SK-N-SH (cell line): ENCODE data around the gene AQP1. TPM values are rescaled to one million over a fixed set of nuclear protein-coding genes. Genes with fewer than 3 reads are reported as not detected.

ENCODE experiments used
- CTCF ChIA-PET: fragments of 300-600, 350-600 bp; formaldehyde crosslinking; extraction: SDS; loops from one replicate; lab custom pipeline; 2021; lab: Yijun Ruan, JAX
- POLR2A ChIA-PET: fragments of 350-600 bp; sonication (Branson Sonifier 250); formaldehyde crosslinking; extraction: SDS; loops from one replicate; lab custom pipeline; 2020; ENCODE audit warnings: antibody characterized with exemption, inconsistent platforms; lab: Yijun Ruan, JAX
- DNase-seq: peaks from one replicate; pipeline ENCODE4 v3.0.0; 2012
- H2AFZ ChIP-seq: fragments of 200-600 bp; sonication (generic); 2 replicates; pipeline ENCODE4 v1.8.1; 2016; ENCODE audit warnings: antibody characterized with exemption, mild to moderate bottlenecking, low read depth
- H3F3A ChIP-seq: fragments of 200-600 bp; sonication (generic); replicated peaks from 2 replicates; pipeline ENCODE3; 2016; ENCODE audit warnings: antibody characterized with exemption, mild to moderate bottlenecking; ENCODE audit not compliant: insufficient read depth
- H3K27ac ChIP-seq, 2 experiments: fragments of 200-500 bp in 1 of 2; fragments of 200-600 bp in 1 of 2; sonication (Bioruptor generic) in 1 of 2; sonication (generic), shearing (Covaris generic) in 1 of 2; 2 replicates each; pipeline versions ENCODE4 v1.5.1 to v1.6.1; 2014 to 2016; ENCODE audit warnings: low read depth in 2 of 2, inconsistent platforms in 1 of 2, low read length in 1 of 2, mild to moderate bottlenecking in 1 of 2, mixed read lengths in 1 of 2
- H3K27me3 ChIP-seq: fragments of 200-600 bp; sonication (generic), shearing (Covaris generic); 2 replicates; pipeline ENCODE4 v1.6.1; 2016; ENCODE audit warnings: mixed run types; ENCODE audit not compliant: insufficient read depth
- H3K36me3 ChIP-seq, 2 experiments: fragments of 200-500 bp in 1 of 2; fragments of 200-600 bp in 1 of 2; sonication (Bioruptor generic) in 1 of 2; sonication (generic) in 1 of 2; replicated peaks in 1 of 2; 2 replicates each; pipeline versions ENCODE3 to v1.5.1; 2014 to 2016; ENCODE audit warnings: low read length in 1 of 2, mild to moderate bottlenecking in 1 of 2; ENCODE audit not compliant: insufficient read depth in 2 of 2, control insufficient read depth in 1 of 2
- H3K4me1 ChIP-seq, 2 experiments: fragments of 200-500 bp in 1 of 2; fragments of 200-600 bp in 1 of 2; sonication (Bioruptor generic) in 1 of 2; sonication (generic), shearing (Covaris generic) in 1 of 2; 2 replicates each; pipeline versions ENCODE4 v1.5.1 to v1.6.1; 2014 to 2016; ENCODE audit warnings: low read depth in 1 of 2, low read length in 1 of 2, mixed run types in 1 of 2; ENCODE audit not compliant: insufficient read depth in 2 of 2, control insufficient read depth in 1 of 2
- H3K4me2 ChIP-seq: fragments of 200-600 bp; sonication (generic), shearing (Covaris generic); 2 replicates; pipeline ENCODE4 v1.6.1; 2017; ENCODE audit warnings: mixed run types
- H3K4me3 ChIP-seq, 2 experiments: fragments of 200-500 bp in 1 of 2; fragments of 200-600 bp in 1 of 2; sonication (Bioruptor generic) in 1 of 2; sonication (generic), shearing (Covaris generic) in 1 of 2; 2 replicates each; pipeline versions ENCODE4 v1.5.1 to v1.8.1; 2014 to 2016; ENCODE audit warnings: low read depth in 2 of 2, inconsistent platforms in 1 of 2, low read length in 1 of 2, mild to moderate bottlenecking in 1 of 2, mixed read lengths in 1 of 2, moderate library complexity in 1 of 2
- H3K79me2 ChIP-seq: fragments of 200-600 bp; sonication (generic); 2 replicates; pipeline ENCODE4 v1.8.1; 2017; ENCODE audit warnings: mild to moderate bottlenecking; ENCODE audit not compliant: insufficient read depth
- H3K9ac ChIP-seq: fragments of 200-600 bp; sonication (generic); 2 replicates; pipeline ENCODE4 v1.6.1; 2017; ENCODE audit warnings: mixed run types
- H3K9me2 ChIP-seq: fragments of 200-600 bp; sonication (generic); 2 replicates; pipeline ENCODE4 v1.6.1; 2017; ENCODE audit warnings: mixed run types
- H3K9me3 ChIP-seq: fragments of 200-600 bp; sonication (generic); 2 replicates; pipeline ENCODE4 v1.6.1; 2017; ENCODE audit warnings: mixed run types, mild to moderate bottlenecking, moderate library complexity
- H4K20me1 ChIP-seq: fragments of 200-600 bp; sonication (generic); 2 replicates; pipeline ENCODE4 v1.6.1; 2017; ENCODE audit warnings: mild to moderate bottlenecking, mixed run types; ENCODE audit not compliant: insufficient read depth
- CTCF ChIP-seq: fragments of 200-600 bp; sonication (generic); IDR thresholded peaks from 2 replicates; pipeline ENCODE4 v1.6.1; 2017; ENCODE audit warnings: antibody characterized with exemption, mild to moderate bottlenecking, moderate library complexity
- EP300 ChIP-seq, 2 experiments: IDR thresholded peaks; 2 replicates each; pipeline versions ENCODE4 v1.4.0 to v1.6.1; 2012; ENCODE audit warnings: borderline replicate concordance in 1 of 2, low read depth in 1 of 2, low read length in 1 of 2
- FOSL2 ChIP-seq: IDR thresholded peaks from 2 replicates; pipeline ENCODE4 v1.4.0; 2012; ENCODE audit warnings: low read depth, mild to moderate bottlenecking, moderate library complexity, borderline replicate concordance
- GATA2 ChIP-seq: sonication (generic); formaldehyde crosslinking; IDR thresholded peaks from 2 replicates; pipeline ENCODE4 v1.5.0; 2020; ENCODE audit warnings: mild to moderate bottlenecking, missing genetic modification reagents
- NFIC ChIP-seq: IDR thresholded peaks from 2 replicates; pipeline ENCODE4 v1.4.0; 2012; ENCODE audit warnings: borderline replicate concordance
- PBX3 ChIP-seq: IDR thresholded peaks from 2 replicates; pipeline ENCODE4; 2012
- RCOR1 ChIP-seq: fragments of 150-350 bp; IDR thresholded peaks from 2 replicates; pipeline ENCODE4 v1.6.1; 2017; ENCODE audit warnings: antibody characterized with exemption, low read length
- REST ChIP-seq: IDR thresholded peaks from 2 replicates; pipeline ENCODE4 v1.6.1; 2012; ENCODE audit warnings: mild to moderate bottlenecking, low read depth, low read length, moderate library complexity
- RXRA ChIP-seq: IDR thresholded peaks from 2 replicates; pipeline ENCODE4 v1.4.0; 2012; ENCODE audit warnings: low read depth, mild to moderate bottlenecking, borderline replicate concordance
- SIN3A ChIP-seq: IDR thresholded peaks from 2 replicates; pipeline ENCODE4 v1.6.1; 2012; ENCODE audit warnings: low read depth, mild to moderate bottlenecking, low read length, moderate library complexity, borderline replicate concordance
- SMC3 ChIP-seq: IDR thresholded peaks from 2 replicates; pipeline ENCODE4 v1.6.1; 2012; ENCODE audit warnings: low read depth, low read length, improper control_type of control experiment
- TCF12 ChIP-seq: IDR thresholded peaks from 2 replicates; pipeline ENCODE4 v1.4.0; 2012
- YY1 ChIP-seq: IDR thresholded peaks from 2 replicates; pipeline ENCODE4 v1.4.0; 2012; ENCODE audit warnings: low read depth, mild to moderate bottlenecking
- WGBS: methylation state at CpG from one replicate; pipeline ENCODE4 v1.1.6; 2017; ENCODE audit warnings: low lambda C conversion rate; 5-methylcytosine and 5-hydroxymethylcytosine counted together
- polyA plus RNA-seq, 3 experiments: library from polyadenylated mRNA; depleted of rRNA; stranded (reverse); fragments of >200 nt; gene quantifications; 2 replicates each; pipeline ENCODE4 v1.2.3, GENCODE V29; 2012

Gene AQP1
- polyA plus RNA-seq, 1 of the 3 experiments (the other 2 are of a cell fraction) = 1.7 TPM

GRCh38 chr7:30922596-30922995 lies 10.9 kb downstream of the AQP1 start:
- Histone ChIP-seq H3K79me2 (no peaks in the 10 kb centered on the region), H3K36me3 (no peaks in the 10 kb centered on the region), H3K27me3 (no peaks in the 10 kb centered on the region), H3K9ac (no peak overlapping the region), H2AFZ (no peak overlapping the region), H3K4me2 (no peak overlapping the region), H3K9me2 (no peaks in the 10 kb centered on the region), H4K20me1 (no peaks in the 10 kb centered on the region), H3F3A (peaks cover 11% of the 10 kb centered on the region), H3K4me3 (no peak overlapping the region), H3K4me1 (peaks cover 20 to 35% of the 10 kb centered on the region in 2 experiments; a peak in 3 of 4 replicates), H3K9me3 (no peaks in the 10 kb centered on the region), H3K27ac (no peak overlapping the region)
- TF ChIP-seq RXRA (no peak), CTCF (no peak), NFIC (no peak), REST (no peak), YY1 (no peak), SIN3A (no peak), GATA2 (CRISPR knock-in tag) (no peak), PBX3 (no peak), TCF12 (no peak), EP300 (IDR thresholded peaks at IDR 0.05; ENCODE audit: borderline replicate concordance in 1 of 2, low read depth in 1 of 2, low read length in 1 of 2) (no peak), SMC3 (no peak), FOSL2 (no peak), RCOR1 (no peak)
- CTCF ChIA-PET = interaction anchor here (0.8 to 4.2 kb wide), 5 partner anchors 10 to 240 kb away, joined by 3 to 34 read pairs (median 4); partner anchors contain the start of gene CRHR2
- WGBS = 90% methylated on average over 8 of the region's 9 CpGs
- DNase-seq = peak; percentile 12
- POLR2A ChIA-PET = interaction anchor here (0.6 kb wide), 1 partner anchor 9 kb away, joined by 4 read pairs; no protein-coding TSS in a partner anchor
